Measurements from ENCODE around the gene SYNRG.
"Not testable (repeated sequence)": the region's sequence is repeated elsewhere in the genome, so short reads cannot be mapped to it uniquely, and the experiment has no call there.

Gene SYNRG

GRCh38 chr17:37538981-37539659 is 70.1 kb downstream of the SYNRG start:
- no peak for DNase-seq (ENCODE audit: low read depth)

GRCh38 chr17:37535906-37536305 is 73.3 kb downstream of the SYNRG start:
- DNase-seq (ENCODE audit: low read depth): no peak

- no peak for DNase-seq (ENCODE audit: low read depth)
Measured at GRCh38 chr17:37532756-37533155, 76.5 kb downstream of the SYNRG start.

DNA sequence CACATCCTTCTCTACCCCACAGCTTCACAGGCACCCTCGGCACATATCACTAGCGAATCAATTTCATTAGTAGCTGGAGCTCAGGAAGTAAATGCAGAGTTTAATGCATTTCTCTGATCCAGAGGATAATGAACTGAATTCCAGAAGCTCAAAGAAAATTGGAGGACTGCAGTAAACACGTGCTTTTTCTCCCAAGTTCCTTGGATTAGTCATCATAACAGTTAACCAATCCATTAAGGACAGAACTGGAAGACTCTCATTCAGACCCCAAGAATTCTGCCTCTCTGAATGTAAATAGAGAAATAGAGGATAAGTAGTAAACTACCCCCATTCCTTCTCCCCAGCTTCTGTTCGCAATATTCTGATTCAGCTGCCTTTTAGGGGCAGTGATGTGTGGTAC is 78.8 kb downstream of the SYNRG start:
- DNase-seq (ENCODE audit: low read depth): no peak

GRCh38 chr17:37527249-37527851 is 81.9 kb downstream of the SYNRG start:
- no peak for DNase-seq (ENCODE audit: low read depth)

- DNase-seq (ENCODE audit: low read depth): no peak
Measured at GRCh38 chr17:37523715-37524219, 85.5 kb downstream of the SYNRG start.

DNA sequence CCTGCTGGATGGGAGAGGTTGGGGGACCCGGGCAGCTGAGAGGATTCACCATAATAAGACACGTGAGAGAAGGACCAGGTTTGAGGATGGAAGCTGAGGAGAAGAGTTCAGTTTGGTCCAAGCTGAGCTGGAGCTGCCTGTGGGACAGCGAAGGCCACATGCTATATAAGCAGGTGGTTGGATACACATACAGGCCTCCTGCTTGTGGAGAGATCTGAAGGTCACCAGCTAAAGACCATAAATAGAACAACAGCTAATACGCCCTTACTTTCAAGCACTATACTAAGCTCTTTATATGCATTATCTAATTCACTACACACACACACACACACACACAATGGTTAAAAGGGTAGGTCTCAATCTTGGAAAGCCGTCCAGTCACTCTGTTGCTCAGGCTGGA is 87.4 kb downstream of the SYNRG start:
- no peak for DNase-seq (ENCODE audit: low read depth)

DNA sequence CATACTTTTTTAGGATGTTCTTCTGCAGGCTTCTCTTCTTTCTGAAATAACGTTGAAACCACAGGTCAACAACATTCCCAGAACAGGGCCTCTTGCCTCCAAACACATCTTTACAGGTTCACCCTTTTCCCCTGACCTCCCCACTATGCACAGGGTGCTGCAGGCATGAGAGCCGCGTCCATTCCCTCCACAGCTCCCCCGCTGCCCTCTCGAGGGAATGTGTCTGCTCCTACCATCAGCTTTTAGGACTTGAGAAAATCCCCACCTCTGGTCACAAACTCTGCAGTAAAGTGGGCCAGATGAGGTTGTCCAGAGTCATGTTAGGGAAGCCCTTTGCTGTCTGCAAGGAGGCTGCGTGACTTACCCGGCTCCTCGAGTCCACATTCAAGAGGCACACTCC is 89.0 kb downstream of the SYNRG start:
- no peak for DNase-seq (ENCODE audit: low read depth)

DNA sequence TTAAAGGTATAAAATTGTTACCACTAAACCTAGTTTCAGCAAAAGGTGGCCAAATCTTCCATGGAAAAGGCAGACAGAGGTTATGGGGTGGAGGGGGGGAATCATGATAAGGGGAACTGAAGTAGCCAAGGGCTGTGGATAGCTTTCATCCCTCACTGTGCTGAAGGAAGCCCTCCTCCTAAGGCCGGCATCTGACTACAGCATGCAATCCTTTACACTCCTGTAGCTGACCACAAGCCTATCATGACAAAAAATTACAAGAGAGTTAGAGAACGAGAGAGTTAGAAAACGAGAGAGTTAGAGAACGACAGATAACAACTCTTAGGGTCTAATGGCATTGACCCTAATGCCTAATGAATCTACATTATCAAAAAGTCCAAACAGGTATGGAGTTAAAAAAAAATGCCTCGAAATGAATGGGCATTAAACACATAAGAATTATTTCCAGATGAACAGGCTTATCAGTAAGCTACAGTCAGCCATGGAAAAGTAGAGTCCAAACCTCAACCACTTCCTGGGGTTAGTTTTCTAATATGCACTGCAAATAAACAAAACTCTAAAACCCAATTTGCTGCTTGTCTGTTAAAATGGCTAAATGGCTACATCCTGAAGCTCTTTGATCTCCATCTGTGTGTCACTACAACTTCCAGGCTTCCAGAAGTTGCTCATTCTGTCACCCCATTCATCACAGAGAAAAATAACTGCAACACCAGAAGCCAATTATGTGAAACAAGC is 89.8 kb downstream of the SYNRG start:
- no peak for DNase-seq (ENCODE audit: low read depth)

GRCh38 chr17:37518826-37519225 is 90.4 kb downstream of the SYNRG start:
- DNase-seq (ENCODE audit: low read depth): no peak

- no peak for DNase-seq (ENCODE audit: low read depth)
Measured at GRCh38 chr17:37517881-37518280, 91.3 kb downstream of the SYNRG start.

- no peak for DNase-seq (ENCODE audit: low read depth)
Measured at GRCh38 chr17:37516127-37516571, 93.1 kb downstream of the SYNRG start.

DNA sequence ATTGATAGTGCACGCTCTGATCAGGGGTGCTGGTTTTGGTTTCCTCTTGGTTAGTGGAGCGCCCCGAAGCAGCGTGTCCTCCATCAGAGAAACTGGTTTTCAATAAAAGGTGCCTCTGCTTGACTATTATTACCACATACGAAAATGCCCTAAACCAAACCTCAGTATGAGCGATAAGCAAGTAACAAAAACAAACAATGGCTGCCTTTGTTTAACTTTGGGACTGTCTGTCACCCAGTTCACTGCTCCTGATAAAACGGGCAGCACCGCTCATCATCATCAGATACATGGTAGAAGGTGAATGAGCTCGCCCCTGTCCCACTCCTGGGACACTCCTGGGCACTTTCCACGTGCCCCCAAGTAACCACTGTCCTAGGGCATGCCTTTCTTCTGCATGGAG is 95.5 kb downstream of the SYNRG start:
- no peak for DNase-seq (ENCODE audit: low read depth)

- DNase-seq (ENCODE audit: low read depth): no peak
Measured at GRCh38 chr17:37512442-37513068, 96.7 kb downstream of the SYNRG start.

DNA sequence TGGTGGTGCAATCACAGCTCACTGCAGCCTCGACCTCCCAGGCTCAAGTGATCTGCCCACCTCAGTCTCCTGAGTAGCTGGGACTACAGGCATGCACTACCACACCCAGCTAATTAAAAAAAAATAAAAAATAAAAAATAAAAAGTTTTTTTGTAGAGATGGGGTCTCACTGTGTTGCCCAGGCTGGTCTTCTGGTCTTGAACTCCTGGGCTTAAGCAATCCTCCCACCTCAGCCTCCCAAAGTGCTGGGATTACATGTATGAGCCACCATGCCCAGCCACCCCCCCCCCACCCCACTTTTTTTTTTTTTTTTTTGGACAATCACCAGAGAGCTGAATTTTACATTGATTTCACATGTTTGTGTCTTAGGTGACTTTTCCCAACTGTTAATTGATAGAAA is 97.6 kb downstream of the SYNRG start:
- not testable (repeated sequence) for DNase-seq (ENCODE audit: low read depth)

DNA sequence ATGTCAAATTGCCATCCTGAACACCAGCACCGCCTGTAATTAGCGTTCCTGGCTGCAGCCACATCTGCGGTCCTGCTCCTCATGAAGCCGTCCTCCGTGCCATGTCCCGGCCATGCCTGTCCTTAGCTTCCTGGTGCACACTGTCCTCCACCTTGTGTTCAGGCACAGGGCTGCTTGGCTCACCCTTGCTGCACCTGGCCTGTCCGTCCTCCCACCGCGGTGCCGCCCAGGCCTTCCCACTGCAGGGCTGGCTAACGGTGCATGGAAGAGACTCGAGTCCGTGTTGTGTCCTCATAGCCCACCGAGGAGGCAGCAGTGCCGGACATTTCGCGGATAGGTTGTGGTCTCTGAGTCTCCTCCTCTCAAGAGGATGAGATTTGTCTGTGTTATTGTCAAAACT is 99.2 kb downstream of the SYNRG start:
- no peak for DNase-seq (ENCODE audit: low read depth)

DNA sequence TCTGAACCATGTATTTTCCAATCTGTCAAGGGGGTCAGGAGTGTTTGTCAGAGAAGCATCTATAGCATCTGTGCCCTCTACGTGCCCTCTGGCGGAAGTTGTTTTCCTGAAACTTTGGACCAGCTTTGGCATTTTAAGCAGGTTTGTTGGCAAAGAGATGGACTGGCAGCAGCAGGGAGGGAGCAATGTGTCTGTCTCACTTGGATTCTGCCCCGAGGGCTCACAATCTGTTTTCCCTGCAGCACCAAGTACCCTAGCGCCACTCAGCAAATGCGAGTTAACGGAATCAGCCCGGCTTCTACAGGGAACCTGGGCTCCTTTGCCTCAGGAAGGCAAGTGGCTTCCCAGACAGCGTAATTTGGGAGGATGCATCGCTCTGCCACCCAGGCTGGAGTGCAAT is 102.1 kb downstream of the SYNRG start:
- DNase-seq (ENCODE audit: low read depth): no peak

GRCh38 chr17:37506678-37507077 is 102.5 kb downstream of the SYNRG start:
- DNase-seq (ENCODE audit: low read depth): no peak

DNA sequence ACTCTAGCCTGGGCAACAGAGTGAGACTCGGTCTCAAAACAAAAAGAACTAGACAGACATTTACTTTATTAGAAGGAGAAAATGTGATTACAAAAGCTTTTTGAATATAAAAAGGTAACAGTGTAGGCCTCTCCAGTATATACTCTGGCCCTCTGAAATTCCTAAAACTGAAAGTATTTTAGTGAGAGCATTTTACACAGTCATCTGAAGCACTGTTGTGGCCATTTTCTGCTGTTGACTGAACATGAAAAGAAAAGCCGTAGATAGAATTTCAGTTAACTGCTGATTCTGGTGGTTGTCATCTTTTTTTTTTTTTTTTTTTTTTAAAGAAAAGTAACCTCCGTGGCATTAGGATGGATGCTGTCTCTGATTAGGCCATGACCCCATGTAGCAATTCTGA is 103.9 kb downstream of the SYNRG start:
- DNase-seq (ENCODE audit: low read depth): no peak

DNA sequence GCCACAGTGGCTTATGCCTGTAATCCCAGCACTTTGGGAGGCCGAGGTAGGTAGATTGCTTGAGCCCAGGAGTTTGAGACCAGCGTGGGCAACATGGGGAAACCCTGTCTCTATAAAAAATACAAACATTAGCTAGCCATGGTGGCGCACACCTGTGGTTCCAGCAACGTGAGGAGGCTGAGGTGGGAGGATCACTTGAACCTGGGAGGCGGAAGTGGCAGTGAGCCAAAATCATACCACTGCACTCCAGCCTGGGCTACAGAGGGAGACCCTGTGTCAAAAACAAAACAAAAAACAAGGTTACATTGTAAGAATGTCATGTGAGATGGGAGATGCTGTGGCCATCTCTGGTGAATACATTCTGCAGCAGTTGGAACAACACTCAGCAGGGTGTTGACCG is 106.1 kb downstream of the SYNRG start:
- DNase-seq (ENCODE audit: low read depth): no peak

- DNase-seq (ENCODE audit: low read depth): no peak
Measured at GRCh38 chr17:37502009-37502936, 106.9 kb downstream of the SYNRG start.

GRCh38 chr17:37500378-37500777 is 108.8 kb downstream of the SYNRG start:
- no peak for DNase-seq (ENCODE audit: low read depth)
